HepG2 (cell line): ENCODE data around the gene RING1. TPM values are rescaled to one million over a fixed set of nuclear protein-coding genes. Genes with fewer than 3 reads are reported as not detected.

Experiments
- ATAC-seq: fragments of 200-7000 bp; cut with Tn5 transposase; 3 replicates; pipeline ENCODE4 v1.9.1; 2020; ENCODE audit warnings: mild to moderate bottlenecking, moderate library complexity
- BruUV-seq: library from RNA; stranded (reverse); fragments of 400-500 nt; replicated peaks from 2 replicates; lab custom pipeline; 2021; lab: Mats Ljungman, UMichigan
- CTCF ChIA-PET: fragments of 300-600 bp; formaldehyde crosslinking; extraction: SDS; loops from one replicate; lab custom pipeline; 2021; ENCODE audit warnings: low total read pairs, inconsistent platforms, low intra/inter-chr PET ratio; lab: Yijun Ruan, JAX
- POLR2A ChIA-PET: fragments of 350-600 bp; sonication (Branson Sonifier 250); formaldehyde crosslinking; loops from one replicate; lab custom pipeline; 2020; ENCODE audit warnings: antibody characterized with exemption, inconsistent platforms; lab: Yijun Ruan, JAX
- DNase-seq: peaks from one replicate; pipeline ENCODE4 v3.0.0-alpha.2; 2015; ENCODE audit warnings: low spot score
- FAIRE-seq: peaks from 3 replicates; lab custom pipeline; 2011; peaks lifted over from hg19 to GRCh38; lab: Jason Lieb, UNC
- H2AFZ ChIP-seq: one replicate; pipeline ENCODE4 v1.6.1; 2011; ENCODE audit warnings: low read length, inconsistent platforms
- H3K27ac ChIP-seq: fragments of 300-600 bp; 3 replicates; pipeline ENCODE4 v1.8.0; 2011; ENCODE audit warnings: mixed run types, mild to moderate bottlenecking, mixed read lengths, low read length, inconsistent platforms; ENCODE audit not compliant: insufficient read depth; ENCODE audit errors: extremely low read length
- H3K27me3 ChIP-seq, 2 experiments: fragments of 200-600 bp in 1 of 2; 2 replicates in 1 of 2; 3 replicates in 1 of 2; pipeline versions ENCODE4 v1.6.0 to v1.8.0; 2011; ENCODE audit warnings: low read length in 2 of 2, mild to moderate bottlenecking in 2 of 2, moderate library complexity in 2 of 2, inconsistent platforms in 1 of 2; ENCODE audit not compliant: insufficient read depth in 2 of 2, control insufficient read depth in 1 of 2
- H3K36me3 ChIP-seq, 2 experiments: fragments of 200-600 bp in 1 of 2; replicated peaks in 1 of 2; 2 replicates in 1 of 2; 3 replicates in 1 of 2; pipeline versions ENCODE4 v1.5.1 to v1.8.0; 2011; ENCODE audit warnings: low read length in 2 of 2, inconsistent platforms in 1 of 2; ENCODE audit not compliant: insufficient read depth in 2 of 2, control insufficient read depth in 1 of 2
- H3K4me1 ChIP-seq: 2 replicates; pipeline ENCODE4 v1.5.1; 2012; ENCODE audit warnings: low read length, inconsistent platforms; ENCODE audit not compliant: insufficient read depth
- H3K4me2 ChIP-seq: 2 replicates; pipeline ENCODE4 v1.6.0; 2011; ENCODE audit warnings: low read depth, low read length, inconsistent platforms
- H3K4me3 ChIP-seq, 3 experiments: fragments of 200-600 bp in 1 of 3; sonication (generic), shearing (Covaris generic) in 1 of 3; replicated peaks in 1 of 3; 2 replicates each; pipeline ENCODE4 v1.5.1; 2011 to 2016; ENCODE audit warnings: low read length in 3 of 3, inconsistent platforms in 2 of 3, low read depth in 2 of 3, mild to moderate bottlenecking in 2 of 3, control low read depth in 1 of 3, mixed read lengths in 1 of 3; ENCODE audit not compliant: insufficient read depth in 1 of 3
- H3K79me2 ChIP-seq: one replicate; pipeline ENCODE4 v1.6.1; 2011; ENCODE audit warnings: low read length, inconsistent platforms; ENCODE audit not compliant: insufficient read depth
- H3K9ac ChIP-seq: 2 replicates; pipeline ENCODE4 v1.6.0; 2011; ENCODE audit warnings: mild to moderate bottlenecking, low read depth, low read length, inconsistent platforms; ENCODE audit not compliant: insufficient read depth
- H3K9me3 ChIP-seq: 2 replicates; pipeline ENCODE4 v1.5.1; 2012; ENCODE audit warnings: mild to moderate bottlenecking, low read length
- H4K20me1 ChIP-seq: 2 replicates; pipeline ENCODE4 v1.6.0; 2011; ENCODE audit warnings: inconsistent platforms, mild to moderate bottlenecking, low read length, moderate library complexity; ENCODE audit not compliant: insufficient read depth
- AKNA ChIP-seq: sonication (generic); formaldehyde crosslinking; IDR thresholded peaks from 2 replicates; pipeline ENCODE4 v1.4.0; 2020; ENCODE audit warnings: missing genetic modification reagents, borderline replicate concordance
- ARID2 ChIP-seq: sonication (generic); formaldehyde crosslinking; IDR thresholded peaks from 2 replicates; pipeline ENCODE4 v1.8.1; 2022; ENCODE audit warnings: mild to moderate bottlenecking, missing genetic modification reagents, borderline replicate concordance
- ATF1 ChIP-seq: IDR thresholded peaks from 2 replicates; pipeline ENCODE4 v1.6.1; 2016; ENCODE audit warnings: mild to moderate bottlenecking, control low read depth
- ATF7-NPFF ChIP-seq: sonication (generic); formaldehyde crosslinking; IDR thresholded peaks from 2 replicates; pipeline ENCODE4 v1.8.1; 2023; ENCODE audit warnings: mild to moderate bottlenecking, low read depth, missing genetic modification reagents, moderate library complexity
- CENPBD1 ChIP-seq: sonication (generic); formaldehyde crosslinking; IDR thresholded peaks from 2 replicates; pipeline ENCODE4 v1.8.0; 2022; ENCODE audit warnings: missing genetic modification reagents, low read depth, mild to moderate bottlenecking, borderline replicate concordance
- DMAP1 ChIP-seq: IDR thresholded peaks from 2 replicates; pipeline ENCODE4 v1.6.1; 2016
- KLF9 ChIP-seq: IDR thresholded peaks from 2 replicates; pipeline ENCODE4 v1.6.1; 2016; ENCODE audit warnings: low read depth
- NFATC3 ChIP-seq: sonication (generic); formaldehyde crosslinking; IDR thresholded peaks from 2 replicates; pipeline ENCODE4 v1.5.1; 2020; ENCODE audit warnings: mild to moderate bottlenecking, missing genetic modification reagents
- ZFP62 ChIP-seq: sonication (generic); formaldehyde crosslinking; IDR thresholded peaks from 2 replicates; pipeline ENCODE4 v1.4.0; 2020; ENCODE audit warnings: missing genetic modification reagents
- ZNF44 ChIP-seq: sonication (generic); formaldehyde crosslinking; IDR thresholded peaks from 2 replicates; pipeline ENCODE4 v1.5.1; 2020; ENCODE audit warnings: mild to moderate bottlenecking, missing genetic modification reagents
- ZNF547 ChIP-seq: sonication (generic); formaldehyde crosslinking; IDR thresholded peaks from 2 replicates; pipeline ENCODE4 v1.5.1; 2020; ENCODE audit warnings: mild to moderate bottlenecking, missing genetic modification reagents
- ZNF674 ChIP-seq: sonication (generic); formaldehyde crosslinking; IDR thresholded peaks from 2 replicates; pipeline ENCODE4 v1.5.0; 2020; ENCODE audit warnings: low read depth, mild to moderate bottlenecking, missing genetic modification reagents
- ZNF713 ChIP-seq: sonication (generic); formaldehyde crosslinking; IDR thresholded peaks from 2 replicates; pipeline ENCODE4 v1.4.0; 2020; ENCODE audit warnings: mild to moderate bottlenecking, missing genetic modification reagents
- ZNF770 ChIP-seq: sonication (generic); formaldehyde crosslinking; IDR thresholded peaks from 2 replicates; pipeline ENCODE4 v1.5.0; 2020; ENCODE audit warnings: mild to moderate bottlenecking, missing genetic modification reagents
- ZNF891 ChIP-seq: sonication (generic); formaldehyde crosslinking; IDR thresholded peaks from 2 replicates; pipeline ENCODE4 v1.5.0; 2020; ENCODE audit warnings: mild to moderate bottlenecking, missing genetic modification reagents
- WGBS: methylation state at CpG from one replicate; pipeline ENCODE4 v1.1.6; 2017; ENCODE audit warnings: low lambda C conversion rate; 5-methylcytosine and 5-hydroxymethylcytosine counted together
- in situ Hi-C: cut with HindIII; loops from 2 replicates; pipeline ENCODE4 v1.10.0; 2017; ENCODE audit warnings: low pct_unique_long_range_greater_than_20kb; ENCODE audit not compliant: extremely low pct_ligation_motif_present
- intact Hi-C: fragments of 100-400 bp; cut with micrococcal nuclease; formaldehyde crosslinking; loops from one replicate; pipeline ENCODE4 v1.10.0; 2022; ENCODE audit not compliant: unreplicated experiment
- polyA plus RNA-seq, 8 experiments: library from polyadenylated mRNA; depleted of rRNA in 3 of 8; stranded (reverse) in 7 of 8; unstranded in 1 of 8; fragments of >200 nt; fragmentation: Illumina TruSeq in 4 of 8; extraction: Trizol in 4 of 8; gene quantifications; 2 replicates each; pipeline versions ENCODE4 v1.2.1 to v1.2.3, GENCODE V29; 2011 to 2016; ENCODE audit warnings: low read depth in 4 of 8, missing spikeins in 1 of 8, mixed read lengths in 1 of 8; ENCODE audit not compliant: insufficient read depth in 1 of 8
- total RNA-seq, 5 experiments: library from RNA; depleted of rRNA; stranded (reverse); fragments of >200 nt; fragmentation: Illumina TruSeq; extraction: Trizol; gene quantifications; 2 replicates each; pipeline ENCODE4 v1.2.3, GENCODE V29; 2016; ENCODE audit warnings: low read depth in 1 of 5

The RING1 gene
- total and polyA plus RNA-seq, 2 of the 13 experiments (the other 11 are each of a cell fraction or from before 2014, with no cell fraction given), result 23.9 to 33.6 TPM

- Histone ChIP-seq H3K4me3 (no peak overlapping the region), H3K79me2 (no peaks in the 10 kb centered on the region), H3K36me3 (no peaks in the 10 kb centered on the region), H3K9me3 (no peaks in the 10 kb centered on the region), H3K27me3 (peaks cover 1 to 7% of the 10 kb centered on the region in 2 experiments; a peak in 3 of 5 replicates), H3K27ac (no peak overlapping the region), H2AFZ (no peak overlapping the region), H3K4me2 (no peak overlapping the region), H3K9ac (no peak overlapping the region), H3K4me1 (peaks cover 17% of the 10 kb centered on the region), H4K20me1 (no peaks in the 10 kb centered on the region)
- ATAC-seq, result no peak
- in situ Hi-C loops, result loop anchor here (10.0 kb wide), 1 partner anchor 153 kb away; no protein-coding TSS in a partner anchor
- intact Hi-C loops, result no loop called here
- no TSS peak for BruUV-seq
- DNase-seq, result no peak
- WGBS, result 48% methylated on average over 19 of the region's 19 CpGs
- FAIRE-seq, result no peak
- POLR2A ChIA-PET, result no interaction called here
- CTCF ChIA-PET, result no interaction called here
- TF ChIP-seq ZNF44 (no peak), AKNA (CRISPR knock-in tag) (no peak), ATF7-NPFF (CRISPR knock-in tag) (no peak), ZNF674 (CRISPR knock-in tag) (no peak), ATF1 (CRISPR knock-in tag) (no peak), ZNF891 (CRISPR knock-in tag) (no peak), KLF9 (CRISPR knock-in tag) (no peak), ARID2 (CRISPR knock-in tag) (no peak), ZNF547 (CRISPR knock-in tag) (no peak), CENPBD1 (CRISPR knock-in tag) (no peak), DMAP1 (CRISPR knock-in tag) (no peak), NFATC3 (CRISPR knock-in tag) (no peak), ZNF770 (CRISPR knock-in tag) (no peak), ZFP62 (CRISPR knock-in tag) (no peak), ZNF713 (CRISPR knock-in tag) (no peak)
Measured at GRCh38 chr6:33167374-33168283, 40.7 kb upstream of the RING1 start.
